Measurements from ENCODE around the gene GPR63. TPM values are rescaled to one million over a fixed set of nuclear protein-coding genes. Genes with fewer than 3 reads are reported as not detected.

The GPR63 gene
- total RNA-seq, 1 experiment from 2014 or later, result 5.9 TPM

- Histone ChIP-seq H3K27ac (ENCODE audit: insufficient read length, low read depth, low read length) (no peak overlapping the region), H3K4me2 (ENCODE audit: insufficient read depth, insufficient read length, low read length) (no peak overlapping the region), H2BK20ac (ENCODE audit: low read depth, low read length, poor library complexity, severe bottlenecking) (no peak overlapping the region), H3K23me2 (ENCODE audit: insufficient read length, low read depth, low read length, poor library complexity, severe bottlenecking) (no peaks in the 10 kb centered on the region), H4K5ac (ENCODE audit: insufficient read length, low read depth, low read length) (no peak overlapping the region), H3K27me3 (ENCODE audit: insufficient read depth, low read length) (no peaks in the 10 kb centered on the region), H3K18ac (ENCODE audit: insufficient read length, low read depth, low read length) (no peak overlapping the region), H2BK12ac (ENCODE audit: insufficient read length, low read depth, low read length) (no peak overlapping the region), H2AFZ (ENCODE audit: low read length) (no peak overlapping the region), H2BK15ac (ENCODE audit: low read depth, low read length) (no peak overlapping the region), H3K14ac (ENCODE audit: insufficient read depth, low read length) (no peak overlapping the region), H4K91ac (ENCODE audit: insufficient read length, low read depth, low read length) (no peak overlapping the region), H3K9me3 (ENCODE audit: control insufficient read depth, low read depth, low read length) (no peaks in the 10 kb centered on the region), H3K9ac (ENCODE audit: extremely low read depth, insufficient read length, low read length) (no peak overlapping the region), H3T11ph (ENCODE audit: low read length) (no peak overlapping the region), H3K4me1 (ENCODE audit: insufficient read depth, low read length) (no peaks in the 10 kb centered on the region), H3K23ac (ENCODE audit: insufficient read length, low read depth, low read length) (no peak overlapping the region), H4K20me1 (ENCODE audit: control insufficient read depth, insufficient read depth, insufficient read length) (no peaks in the 10 kb centered on the region), H2AK5ac (ENCODE audit: insufficient read length, low read length) (no peak overlapping the region), H3K56ac (ENCODE audit: insufficient read length, low read depth, low read length) (no peak overlapping the region), H3K79me2 (ENCODE audit: insufficient read depth, low read length) (no peaks in the 10 kb centered on the region), H4K8ac (replicated peaks; ENCODE audit: insufficient read length, low read depth, low read length) (no peak overlapping the region), H2BK120ac (ENCODE audit: low read depth, low read length, poor library complexity, severe bottlenecking) (no peak overlapping the region), H3K4ac (ENCODE audit: low read depth, low read length) (no peak overlapping the region), H3K79me1 (ENCODE audit: insufficient read depth, low read depth, low read length, poor library complexity, severe bottlenecking) (no peaks in the 10 kb centered on the region), H2BK5ac (ENCODE audit: insufficient read length, low read length) (no peak overlapping the region)
- TF ChIP-seq CTCF (conservative IDR thresholded peaks at IDR 0.05), result no peak
- Mint-ChIP-seq H3K27me3 (ENCODE audit: low read depth) (no peaks in the 10 kb centered on the region), H3K36me3 (ENCODE audit: insufficient read depth in 1 of 3, low read depth in 3 of 3) (no peaks in the 10 kb centered on the region), H3K4me3 (no peak overlapping the region), H3K4me1 (peaks cover 0 to 3% of the 10 kb centered on the region in 2 experiments; a peak in 1 of 4 replicates), H3K9me3 (no peaks in the 10 kb centered on the region), H3K27ac (no peak overlapping the region)
- no CpG with 5 or more reads among the region's 1 CpG for WGBS (ENCODE audit: extremely low coverage, insufficient read length, low lambda C conversion rate)
- no peak for DNase-seq
These were observed 55.7 kb downstream of the GPR63 start for GRCh38 chr6:96781557-96781956.
